GM18520 (cell line): ENCODE data around the gene GDF11.

Source experiments
- ATAC-seq: cut with Tn5 transposase; IDR thresholded peaks from one replicate; pipeline ENCODE4 v1.9.1; 2021; ENCODE audit not compliant: unreplicated experiment

GDF11 gene

GRCh38 chr12:55742719-55743405 lies at the start of gene GDF11:
TSS of gene GDF11 (plus strand) at chr12:55743122. CDS start at chr12:55743317, 195 bp downstream.
- ATAC-seq = no peak

- no peak for ATAC-seq
These were observed 49.4 kb upstream of the GDF11 start for GRCh38 chr12:55693323-55694187.

DNA sequence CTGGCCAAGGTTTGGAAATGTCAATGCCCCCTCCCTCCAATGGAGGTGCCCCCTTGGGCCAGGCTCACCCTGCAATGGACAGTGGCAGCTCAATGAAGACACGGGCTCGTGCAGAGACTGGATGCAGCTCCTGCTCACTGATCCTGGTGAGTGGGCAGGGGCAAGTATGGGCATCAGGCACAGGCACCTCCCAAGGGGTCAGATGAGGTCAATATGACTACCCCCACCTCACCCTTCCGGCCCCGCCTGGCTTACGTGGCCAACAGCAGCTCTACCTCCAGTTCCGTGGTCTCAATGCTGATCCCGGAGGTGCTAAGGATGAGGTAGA lies 48.8 kb upstream of the GDF11 start:
- no peak for ATAC-seq

DNA sequence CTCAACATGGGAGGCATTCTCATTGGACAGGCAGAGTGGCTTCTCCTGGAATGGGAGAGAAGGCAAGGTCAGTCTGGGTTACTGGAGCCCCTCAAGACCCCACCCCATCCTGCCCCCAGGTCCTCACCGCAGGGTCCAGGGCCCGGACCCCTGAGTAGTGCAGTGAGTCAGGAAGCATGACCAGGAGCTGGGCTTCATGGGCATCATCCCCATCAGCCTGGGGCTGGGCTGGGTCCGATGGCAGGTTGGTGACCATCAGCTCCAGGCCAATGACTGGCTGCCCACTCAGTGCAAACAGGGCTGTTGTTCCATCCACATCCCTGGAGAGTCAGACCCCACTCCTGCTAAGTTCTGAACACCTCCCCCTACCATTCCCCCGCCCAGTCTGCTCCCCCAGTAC lies 48.3 kb upstream of the GDF11 start:
- ATAC-seq = no peak

- no peak for ATAC-seq
These were observed 47.6 kb upstream of the GDF11 start for GRCh38 chr12:55695349-55695748.

DNA sequence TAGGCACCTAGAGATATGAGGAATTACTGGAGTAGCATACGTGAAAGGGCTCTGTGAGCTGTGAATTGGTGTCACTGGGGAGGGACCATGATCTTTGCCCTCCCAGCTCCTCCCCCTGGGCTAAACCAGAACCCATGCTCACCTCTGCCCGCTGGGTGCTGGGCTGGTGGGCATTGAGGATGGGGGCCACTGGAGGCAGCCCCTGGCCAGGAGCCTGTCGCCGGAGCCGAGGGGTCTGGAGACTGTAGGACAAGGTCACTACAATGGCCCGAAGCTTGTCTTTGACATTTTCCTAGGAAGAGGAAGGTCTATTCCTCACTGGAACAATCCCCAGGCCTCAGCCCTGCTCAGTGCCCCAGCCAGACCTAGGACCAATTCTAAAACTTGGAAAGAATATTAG lies 46.8 kb upstream of the GDF11 start:
- no peak for ATAC-seq

GRCh38 chr12:55696796-55697462 lies 46.0 kb upstream of the GDF11 start:
- ATAC-seq = no peak

- no peak for ATAC-seq
These were observed 45.2 kb upstream of the GDF11 start for GRCh38 chr12:55697686-55698085.

- ATAC-seq = no peak
These were observed 44.5 kb upstream of the GDF11 start for GRCh38 chr12:55698241-55698955.

DNA sequence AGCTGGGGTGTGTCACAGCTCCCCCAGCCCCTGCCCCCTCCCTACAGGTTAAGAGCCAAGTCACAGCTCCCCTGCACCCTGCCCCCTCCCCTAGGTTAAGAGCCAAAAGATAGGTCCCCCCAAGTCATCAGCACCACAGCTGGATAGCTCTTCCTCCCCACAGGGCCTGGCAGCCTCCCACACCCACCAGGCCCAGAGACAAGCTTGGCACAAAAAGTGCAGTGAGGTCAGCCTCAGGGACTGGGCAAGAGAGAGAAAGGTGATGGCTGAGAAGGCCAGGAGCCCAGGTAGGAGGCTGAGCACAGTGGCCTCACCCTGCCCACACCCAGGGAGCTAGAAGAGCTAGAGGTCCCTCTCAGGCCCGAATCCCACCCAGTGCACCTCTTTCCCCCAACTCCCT lies 44.0 kb upstream of the GDF11 start:
- no peak for ATAC-seq

DNA sequence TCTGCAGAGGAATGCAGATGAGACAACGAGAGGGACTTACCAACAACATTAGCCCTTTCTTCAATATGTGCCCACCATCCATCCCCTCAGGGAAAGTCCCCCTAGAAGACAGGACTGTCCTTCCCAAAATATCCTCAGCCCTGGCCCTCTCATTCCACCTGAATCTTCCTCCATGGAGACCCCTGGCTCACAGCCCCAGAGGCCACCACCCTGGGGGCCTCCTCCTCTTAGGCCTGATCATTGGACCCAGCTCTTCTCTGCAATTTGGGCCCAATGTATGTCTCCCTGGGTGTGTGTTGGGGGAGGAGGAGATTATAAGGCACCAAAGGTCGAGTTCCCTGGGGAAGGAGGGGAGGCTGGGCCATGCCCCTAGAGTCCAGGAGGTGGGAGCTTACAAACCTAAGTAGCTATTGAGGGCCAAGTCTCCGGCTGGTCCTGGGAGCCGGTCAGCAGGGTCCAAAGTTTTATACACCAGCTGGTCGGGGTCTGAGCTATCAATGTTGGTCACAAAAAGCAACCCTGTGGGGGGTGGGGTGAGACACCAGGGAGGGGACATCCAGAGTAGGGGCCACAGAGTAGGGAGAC lies 43.4 kb upstream of the GDF11 start:
- no peak for ATAC-seq

GRCh38 chr12:55700255-55701018 lies 42.5 kb upstream of the GDF11 start:
- ATAC-seq = no peak

DNA sequence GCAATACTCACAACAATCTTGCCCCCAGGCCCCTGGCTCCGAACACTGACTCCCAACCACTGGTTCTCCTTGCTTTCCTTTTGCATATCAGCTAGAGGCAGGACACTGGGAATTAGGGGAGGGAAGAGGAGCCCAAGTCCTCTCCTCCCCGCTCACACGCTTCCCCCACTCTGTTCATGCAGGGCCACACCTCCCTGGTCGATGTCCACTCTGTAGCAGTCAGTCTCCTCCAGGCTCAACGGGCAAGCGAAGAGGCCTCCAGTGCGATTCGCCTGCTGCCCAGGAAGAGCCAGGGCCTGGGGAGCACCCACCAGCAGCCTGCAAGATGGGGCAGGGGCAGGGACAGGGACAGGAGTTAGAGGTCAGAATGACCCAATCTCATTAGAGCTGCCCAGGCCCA lies 40.1 kb upstream of the GDF11 start:
- ATAC-seq = no peak

GRCh38 chr12:55703288-55703687 lies 39.6 kb upstream of the GDF11 start:
- ATAC-seq = no peak

- ATAC-seq = no peak
These were observed 38.8 kb upstream of the GDF11 start for GRCh38 chr12:55703901-55704761.

DNA sequence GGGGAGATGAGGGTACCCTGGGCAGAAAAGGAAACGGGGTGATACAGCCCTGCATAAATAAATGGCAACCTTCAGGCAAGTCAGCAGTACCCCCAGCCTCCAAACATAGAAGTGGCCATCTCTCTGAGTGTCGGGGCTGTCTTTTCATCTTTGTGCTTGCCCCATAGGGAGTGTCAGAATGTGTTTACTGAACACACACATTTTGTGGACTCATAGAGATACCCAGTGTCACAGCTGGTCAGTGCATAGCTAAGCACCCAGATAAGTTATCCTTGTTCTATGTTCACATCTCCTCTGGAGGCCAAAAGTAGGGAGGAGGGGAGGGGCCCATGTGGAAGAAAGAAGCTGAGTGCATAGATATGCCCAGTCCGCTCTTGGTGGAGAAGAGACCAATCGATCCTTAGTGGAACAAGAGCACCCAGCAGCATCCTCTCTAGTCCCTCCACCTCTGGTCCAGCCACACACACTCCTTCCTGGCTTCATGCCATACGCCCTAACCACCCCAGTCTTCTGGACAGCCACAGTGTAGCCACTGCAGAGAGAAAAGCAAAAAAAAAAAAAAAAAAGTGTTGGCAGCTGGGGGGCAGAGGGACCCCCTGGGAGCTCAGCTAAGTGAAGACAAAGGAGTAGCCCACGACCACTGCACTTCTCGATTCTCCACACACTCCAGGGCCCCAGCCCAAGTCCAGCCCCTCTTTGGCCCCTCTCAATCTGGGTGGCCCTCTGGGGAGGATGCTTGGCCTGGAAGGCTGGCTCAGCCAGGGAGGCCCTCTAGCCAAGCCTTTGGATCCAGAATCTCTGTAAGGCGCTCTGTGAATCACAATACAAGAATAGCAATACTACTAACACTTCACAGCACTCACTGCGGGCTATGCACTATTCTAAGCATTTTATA lies 37.9 kb upstream of the GDF11 start:
- ATAC-seq = no peak

DNA sequence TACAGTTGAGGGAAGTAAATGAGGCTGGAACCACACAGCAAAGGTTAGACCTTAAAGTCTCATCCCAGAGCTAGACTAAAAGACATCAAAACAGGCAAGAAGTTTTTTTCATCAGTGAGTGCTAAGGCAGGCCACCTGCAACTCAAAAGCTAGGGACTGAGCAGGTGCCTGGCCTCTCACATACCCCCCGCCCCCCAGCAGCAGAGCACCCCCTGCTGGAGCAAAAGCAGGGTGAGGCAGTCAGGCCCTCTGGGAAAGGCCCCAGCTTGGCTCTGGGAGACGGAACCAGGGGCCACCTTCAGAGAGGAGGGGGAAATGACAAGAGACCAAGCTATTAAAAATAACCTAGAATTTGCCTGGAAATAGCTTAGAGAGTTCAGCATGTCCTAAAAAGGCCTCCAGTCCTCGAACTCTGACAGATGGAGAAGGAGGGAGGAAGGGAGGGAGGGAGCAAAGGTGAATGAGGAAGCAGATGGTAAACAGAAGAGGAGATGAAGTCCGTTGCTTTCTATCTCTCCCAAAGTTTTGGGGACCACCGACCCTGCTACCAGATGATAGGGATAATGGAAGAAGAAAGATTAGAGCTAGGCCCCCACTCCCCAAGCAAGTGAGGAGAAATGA lies 37.0 kb upstream of the GDF11 start:
- no peak for ATAC-seq
